Parathyroid adenoma (tissue), 2 donors: Measurements from ENCODE around the gene TTLL7.

ENCODE experiments used
- H2AFZ ChIP-seq: fragments of 300-600 bp; sonication (generic); one replicate; pipeline ENCODE4 v1.7.0; 2017; ENCODE audit warnings: antibody characterized with exemption, mild to moderate bottlenecking
- H3K27ac ChIP-seq: fragments of 300-600 bp; sonication (generic); one replicate; pipeline ENCODE4 v1.7.0; 2017
- H3K27me3 ChIP-seq: fragments of 300-600 bp; sonication (generic); one replicate; pipeline ENCODE4 v1.7.0; 2017; ENCODE audit warnings: low read length; ENCODE audit not compliant: control insufficient read depth, insufficient read depth
- H3K36me3 ChIP-seq: fragments of 300-600 bp; sonication (generic); one replicate; pipeline ENCODE4 v1.7.0; 2017; ENCODE audit warnings: low read length; ENCODE audit not compliant: control insufficient read depth, insufficient read depth
- H3K4me1 ChIP-seq: fragments of 300-600 bp; sonication (generic); one replicate; pipeline ENCODE4 v1.7.0; 2017; ENCODE audit warnings: control low read depth
- H3K4me2 ChIP-seq: fragments of 300-600 bp; sonication (generic); one replicate; pipeline ENCODE4 v1.7.0; 2017; ENCODE audit warnings: low read length
- H3K4me3 ChIP-seq: fragments of 300-600 bp; sonication (generic); one replicate; pipeline ENCODE4 v1.7.0; 2017; ENCODE audit warnings: low read depth, low read length
- H3K79me2 ChIP-seq: fragments of 300-600 bp; sonication (generic); one replicate; pipeline ENCODE4 v1.7.0; 2017; ENCODE audit warnings: control low read depth
- H3K9ac ChIP-seq: fragments of 300-600 bp; sonication (generic); one replicate; pipeline ENCODE4 v1.7.0; 2017; ENCODE audit warnings: mild to moderate bottlenecking
- H3K9me3 ChIP-seq: fragments of 300-600 bp; sonication (generic); one replicate; pipeline ENCODE4 v1.7.0; 2017; ENCODE audit warnings: low read length; ENCODE audit not compliant: control insufficient read depth
- CTCF ChIP-seq: fragments of 300-600 bp; sonication (generic); IDR thresholded peaks from one replicate; pipeline ENCODE4 v1.7.0; 2017; ENCODE audit warnings: antibody characterized with exemption, mild to moderate bottlenecking
- donor health status: primary hyperparathyroidism.

TTLL7 gene

DNA sequence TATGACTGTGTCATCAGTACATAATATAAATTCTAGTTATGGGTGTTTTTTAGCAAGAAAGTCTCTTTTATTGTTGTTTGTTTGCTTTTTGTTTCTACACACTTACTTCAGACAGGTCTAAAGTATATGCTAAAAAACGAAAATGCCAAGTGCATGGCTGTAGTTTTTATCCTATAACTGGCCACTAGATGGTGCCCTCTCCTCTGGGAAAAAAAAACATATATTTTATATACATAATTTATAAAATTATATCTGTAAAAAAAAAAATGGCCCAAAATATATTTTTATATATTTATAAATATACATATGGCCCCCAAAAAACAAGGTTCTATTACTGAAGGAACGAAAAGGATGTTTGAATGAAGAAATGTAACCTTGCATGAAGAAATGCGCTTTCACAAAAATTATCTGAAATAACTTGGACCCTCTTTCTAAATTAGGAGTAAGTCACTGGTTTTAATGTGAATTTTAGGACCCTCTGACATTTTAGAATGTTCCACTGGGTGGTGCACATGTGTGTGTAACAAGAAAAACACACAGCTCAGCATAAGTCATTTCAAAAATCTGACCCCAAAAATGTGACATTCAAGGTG is 93.5 kb downstream of the TTLL7 start:
- TF ChIP-seq CTCF: no peak
- Histone ChIP-seq H3K4me2 (no peak overlapping the region), H3K4me3 (no peak overlapping the region), H2AFZ (no peak overlapping the region), H3K27ac (no peak overlapping the region), H3K4me1 (no peaks in the 10 kb centered on the region), H3K36me3 (no peaks in the 10 kb centered on the region), H3K27me3 (no peaks in the 10 kb centered on the region), H3K9ac (no peak overlapping the region), H3K9me3 (no peaks in the 10 kb centered on the region), H3K79me2 (no peaks in the 10 kb centered on the region)

GRCh38 chr1:83901547-83902155 is 97.3 kb downstream of the TTLL7 start:
- Histone ChIP-seq H3K79me2 (no peaks in the 10 kb centered on the region), H3K27ac (no peak overlapping the region), H2AFZ (no peak overlapping the region), H3K36me3 (no peaks in the 10 kb centered on the region), H3K27me3 (no peaks in the 10 kb centered on the region), H3K9me3 (no peaks in the 10 kb centered on the region), H3K9ac (no peak overlapping the region), H3K4me1 (no peaks in the 10 kb centered on the region), H3K4me2 (no peak overlapping the region), H3K4me3 (no peak overlapping the region)
- no peak for TF ChIP-seq CTCF

DNA sequence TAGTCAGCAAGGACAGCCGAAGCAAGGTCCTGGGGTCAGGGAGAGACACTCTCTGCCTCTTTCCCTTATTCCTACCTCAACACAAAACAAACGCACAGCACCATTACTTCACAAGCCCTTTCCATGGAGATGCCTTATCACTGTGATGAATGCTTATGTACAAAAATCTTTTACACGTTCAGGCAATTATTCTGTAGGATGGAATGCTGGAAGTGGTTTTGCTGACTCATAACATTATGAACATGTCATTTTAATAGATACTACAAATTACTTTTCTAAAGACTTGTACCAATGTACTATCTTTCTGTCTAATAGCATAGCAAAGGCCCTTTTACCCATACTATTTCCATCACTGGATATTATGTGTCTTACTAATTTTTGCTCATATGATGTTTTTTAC is 98.4 kb downstream of the TTLL7 start:
- H3K4me1 ChIP-seq: no peaks in the 10 kb centered on the region
- no peak overlapping the region for H3K4me3 ChIP-seq
- no peaks in the 10 kb centered on the region for H3K9me3 ChIP-seq
- no peaks in the 10 kb centered on the region for H3K27me3 ChIP-seq
- no peak overlapping the region for H3K9ac ChIP-seq
- H3K36me3 ChIP-seq: no peaks in the 10 kb centered on the region
- TF ChIP-seq CTCF: no peak
- H3K4me2 ChIP-seq: no peak overlapping the region
- H3K27ac ChIP-seq: no peak overlapping the region
- no peaks in the 10 kb centered on the region for H3K79me2 ChIP-seq
- H2AFZ ChIP-seq: no peak overlapping the region

DNA sequence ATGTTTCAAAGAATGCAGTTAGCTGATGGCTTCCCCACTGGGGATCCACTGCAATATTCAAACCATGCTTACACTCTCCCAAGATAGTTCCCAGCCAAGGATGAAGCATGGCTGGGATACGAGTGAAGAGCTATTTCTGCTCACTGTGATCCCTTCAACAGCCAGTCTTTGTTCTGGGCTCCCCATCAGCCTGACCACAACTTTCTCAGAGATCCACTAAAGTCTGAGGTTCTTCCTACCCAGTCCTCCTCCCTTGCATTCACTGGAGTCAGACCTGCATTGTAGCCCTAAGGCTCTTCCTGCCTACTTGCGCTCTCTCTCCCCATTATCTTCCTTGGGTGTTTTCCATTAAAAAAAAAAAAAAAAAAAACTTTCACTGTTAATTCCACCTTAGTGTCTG is 101.4 kb downstream of the TTLL7 start:
- Histone ChIP-seq H3K36me3 (no peaks in the 10 kb centered on the region), H3K4me1 (no peaks in the 10 kb centered on the region), H3K4me3 (no peak overlapping the region), H3K27me3 (no peaks in the 10 kb centered on the region), H3K4me2 (no peak overlapping the region), H2AFZ (no peak overlapping the region), H3K9ac (no peak overlapping the region), H3K9me3 (no peaks in the 10 kb centered on the region), H3K79me2 (no peaks in the 10 kb centered on the region), H3K27ac (no peak overlapping the region)
- no peak for TF ChIP-seq CTCF

GRCh38 chr1:83896299-83896698 is 102.6 kb downstream of the TTLL7 start:
- no peak overlapping the region for H2AFZ ChIP-seq

More at GRCh38 chr1:83896299-83896698, 102.6 kb downstream of the TTLL7 start:
- no peaks in the 10 kb centered on the region for H3K79me2 ChIP-seq
- H3K9me3 ChIP-seq: no peaks in the 10 kb centered on the region
- H3K36me3 ChIP-seq: no peaks in the 10 kb centered on the region
- no peak overlapping the region for H3K4me3 ChIP-seq
- H3K4me1 ChIP-seq: no peaks in the 10 kb centered on the region
- H3K4me2 ChIP-seq: no peak overlapping the region
- H3K27me3 ChIP-seq: no peaks in the 10 kb centered on the region
- no peak for TF ChIP-seq CTCF
- H3K27ac ChIP-seq: no peak overlapping the region
- no peak overlapping the region for H3K9ac ChIP-seq
